ENCODE results near the gene FAM184A.
"Not testable (repeated sequence)": the region's sequence is repeated elsewhere in the genome, so short reads cannot be mapped to it uniquely, and the experiment has no call there.

The FAM184A gene

DNA sequence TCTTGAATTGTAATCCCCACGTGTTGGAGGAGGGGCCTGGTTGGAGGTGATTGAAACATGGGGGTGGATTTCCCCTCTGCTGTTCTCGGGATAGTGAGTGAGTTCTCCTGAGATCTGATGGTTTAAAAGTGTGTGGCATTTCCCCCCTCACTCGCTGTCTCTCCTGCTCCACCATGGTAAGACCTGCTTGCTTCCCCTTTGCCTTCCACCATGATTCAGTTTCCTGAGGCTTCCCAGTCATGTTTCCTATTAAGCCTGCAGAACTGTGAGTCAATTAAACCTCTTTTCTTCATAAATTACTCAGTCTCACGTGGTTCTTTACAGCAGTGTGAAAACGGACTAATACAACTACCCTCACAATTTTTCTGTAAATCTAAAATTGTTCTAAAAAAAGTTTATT lies 26.8 kb upstream of the FAM184A start:
- H3K4me3 ChIP-seq (ENCODE audit: low read depth, low read length) = no peak overlapping the region
- no peaks in the 10 kb centered on the region for H3K27me3 ChIP-seq
- H3K4me1 ChIP-seq = no peaks in the 10 kb centered on the region
- TF ChIP-seq, protein P1, sequence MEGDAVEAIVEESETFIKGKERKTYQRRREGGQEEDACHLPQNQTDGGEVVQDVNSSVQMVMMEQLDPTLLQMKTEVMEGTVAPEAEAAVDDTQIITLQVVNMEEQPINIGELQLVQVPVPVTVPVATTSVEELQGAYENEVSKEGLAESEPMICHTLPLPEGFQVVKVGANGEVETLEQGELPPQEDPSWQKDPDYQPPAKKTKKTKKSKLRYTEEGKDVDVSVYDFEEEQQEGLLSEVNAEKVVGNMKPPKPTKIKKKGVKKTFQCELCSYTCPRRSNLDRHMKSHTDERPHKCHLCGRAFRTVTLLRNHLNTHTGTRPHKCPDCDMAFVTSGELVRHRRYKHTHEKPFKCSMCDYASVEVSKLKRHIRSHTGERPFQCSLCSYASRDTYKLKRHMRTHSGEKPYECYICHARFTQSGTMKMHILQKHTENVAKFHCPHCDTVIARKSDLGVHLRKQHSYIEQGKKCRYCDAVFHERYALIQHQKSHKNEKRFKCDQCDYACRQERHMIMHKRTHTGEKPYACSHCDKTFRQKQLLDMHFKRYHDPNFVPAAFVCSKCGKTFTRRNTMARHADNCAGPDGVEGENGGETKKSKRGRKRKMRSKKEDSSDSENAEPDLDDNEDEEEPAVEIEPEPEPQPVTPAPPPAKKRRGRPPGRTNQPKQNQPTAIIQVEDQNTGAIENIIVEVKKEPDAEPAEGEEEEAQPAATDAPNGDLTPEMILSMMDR (IDR thresholded peaks at IDR 0.05; ENCODE audit: low read depth, low read length) = no peak
- H3K36me3 ChIP-seq = no peaks in the 10 kb centered on the region
- no peaks in the 10 kb centered on the region for H3K9me3 ChIP-seq
- no peak for DNase-seq

DNA sequence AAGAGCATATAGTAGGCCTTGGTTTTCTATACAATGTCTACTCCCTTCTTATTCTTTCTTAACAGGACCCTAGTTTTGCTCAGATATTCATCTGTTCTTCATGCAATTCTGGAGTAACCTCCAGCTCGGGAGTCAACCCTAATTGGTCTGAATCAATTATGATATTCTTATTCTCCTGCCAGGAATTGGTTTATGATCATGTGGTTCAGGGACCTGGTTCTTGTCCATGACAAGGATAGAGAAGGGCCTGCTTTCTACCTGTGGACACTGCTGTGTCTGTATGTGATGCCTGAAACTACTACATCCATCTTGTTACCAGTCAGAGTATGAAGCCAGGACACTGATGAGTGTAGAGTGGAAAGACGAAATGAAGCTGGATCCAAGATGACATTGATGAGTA lies 24.4 kb upstream of the FAM184A start:
- no peaks in the 10 kb centered on the region for H3K9me3 ChIP-seq
- no peaks in the 10 kb centered on the region for H3K27me3 ChIP-seq
- no peak overlapping the region for H3K4me3 ChIP-seq (ENCODE audit: low read depth, low read length)
- no peaks in the 10 kb centered on the region for H3K36me3 ChIP-seq
- no peaks in the 10 kb centered on the region for H3K4me1 ChIP-seq
- DNase-seq = no peak
- TF ChIP-seq, protein P1 (IDR thresholded peaks at IDR 0.05; ENCODE audit: low read depth, low read length) = no peak

DNA sequence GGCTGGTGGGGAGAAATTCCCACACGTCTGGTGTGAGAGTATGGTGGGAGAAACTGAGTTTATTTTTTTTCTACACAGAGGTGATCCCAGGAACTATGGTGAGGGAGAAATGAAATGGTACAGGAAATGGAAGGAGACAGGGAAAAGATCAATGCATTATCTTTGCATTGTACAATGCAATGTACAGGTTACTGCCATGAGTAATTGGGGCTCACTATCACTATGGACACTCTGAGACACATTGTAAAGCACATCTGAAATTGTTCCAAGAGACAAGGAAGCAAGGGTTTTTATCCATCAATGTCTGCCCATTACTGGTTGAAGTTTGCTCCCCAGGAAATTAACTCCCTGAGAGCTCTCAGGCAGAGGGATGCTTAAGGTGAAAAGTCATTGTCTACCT lies 21.7 kb upstream of the FAM184A start:
- TF ChIP-seq, protein P1 (IDR thresholded peaks at IDR 0.05; ENCODE audit: low read depth, low read length) = no peak
- Histone ChIP-seq H3K4me1 (no peaks in the 10 kb centered on the region), H3K9me3 (no peaks in the 10 kb centered on the region), H3K27me3 (no peaks in the 10 kb centered on the region), H3K4me3 (ENCODE audit: low read depth, low read length) (no peak overlapping the region), H3K36me3 (no peaks in the 10 kb centered on the region)
- DNase-seq = no peak

DNA sequence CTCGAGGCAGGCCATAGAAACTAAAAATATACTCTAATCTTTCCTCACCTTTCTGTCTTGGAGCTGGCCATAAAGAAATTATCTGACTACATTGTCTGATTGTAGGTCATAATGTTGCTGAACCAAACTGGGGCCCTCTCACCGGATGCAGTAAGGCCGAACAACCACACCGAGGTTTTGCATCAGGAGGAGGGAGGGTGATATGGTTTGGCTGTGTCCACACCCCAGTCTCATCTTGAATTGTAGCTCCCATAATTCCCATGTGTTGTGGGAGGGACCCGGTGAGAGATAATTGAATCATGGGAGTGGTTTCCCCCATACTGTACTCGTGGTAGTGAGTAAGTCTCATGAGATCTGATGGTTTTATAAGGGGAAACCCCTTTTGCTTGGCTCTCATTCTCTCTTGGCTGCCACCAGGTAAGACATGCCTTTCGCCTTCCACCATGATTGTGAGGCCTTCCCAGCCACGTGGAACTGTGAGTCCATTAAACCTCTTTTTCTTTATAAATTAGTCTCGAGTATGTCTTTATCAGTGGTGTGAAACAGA lies 19.4 kb upstream of the FAM184A start:
- not testable (repeated sequence) for DNase-seq; H3K9me3 ChIP-seq; H3K4me3 ChIP-seq (ENCODE audit: low read depth, low read length); H3K4me1 ChIP-seq; H3K36me3 ChIP-seq; H3K27me3 ChIP-seq

DNA sequence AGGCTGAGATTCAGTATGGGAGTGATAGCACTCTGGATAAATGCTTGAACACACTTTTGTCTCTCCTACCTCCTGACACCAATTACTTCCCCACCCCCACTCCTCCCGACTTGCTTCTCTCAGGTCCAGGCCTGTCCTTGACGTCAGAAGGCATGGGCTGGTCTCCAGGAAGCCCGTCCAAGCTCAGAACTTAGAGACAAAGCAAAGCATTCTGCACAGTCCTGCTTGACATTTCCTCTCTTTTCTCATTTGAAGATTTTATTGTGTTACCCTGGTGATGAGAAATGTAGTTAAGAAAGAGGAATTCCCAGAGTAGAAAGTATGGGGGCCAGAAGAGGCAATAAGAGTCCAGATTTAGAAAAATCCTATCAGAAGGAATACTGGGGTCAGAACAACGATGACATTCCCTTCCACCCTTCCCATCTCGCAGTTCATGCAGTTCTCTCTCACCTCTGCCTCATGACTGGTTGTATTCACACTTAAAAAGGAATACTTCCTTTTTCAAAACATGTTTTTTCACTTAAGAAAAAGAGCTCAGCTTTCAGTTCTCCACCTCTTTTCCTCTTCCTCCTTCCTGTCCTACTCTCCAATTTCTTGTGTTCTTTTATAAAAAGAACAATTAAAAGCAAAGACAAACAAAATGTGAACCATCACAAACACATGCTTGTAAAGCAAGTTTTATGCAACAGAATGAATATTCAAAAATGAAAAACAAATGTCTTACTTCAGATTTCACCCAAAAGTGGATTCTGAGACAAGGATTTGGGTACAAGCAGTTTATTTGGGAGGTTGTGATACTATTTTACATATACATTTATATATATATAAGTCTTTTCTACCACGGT lies 18.5 kb upstream of the FAM184A start:
- TF ChIP-seq, protein P1 (IDR thresholded peaks at IDR 0.05; ENCODE audit: low read depth, low read length) = no peak
- no peaks in the 10 kb centered on the region for H3K9me3 ChIP-seq

DNA sequence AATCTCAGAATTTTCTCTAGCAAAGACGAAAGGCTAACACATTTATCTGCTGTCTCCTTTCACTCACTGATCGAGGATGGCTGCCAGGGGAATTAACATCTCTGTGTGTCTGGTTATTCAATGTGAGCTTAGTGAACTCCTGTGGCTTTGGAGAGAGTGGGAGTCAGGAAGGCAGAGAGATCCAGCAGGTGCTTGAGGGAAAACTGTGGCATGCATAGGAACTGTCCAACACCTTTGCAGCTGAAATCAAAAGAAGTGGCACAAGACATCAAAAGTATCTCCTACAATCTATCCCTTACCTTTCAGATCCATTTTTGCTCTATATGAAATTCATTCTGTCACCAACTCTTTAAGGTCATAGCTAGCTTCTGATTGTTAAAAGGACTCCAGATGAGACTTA lies 11.8 kb upstream of the FAM184A start:
- H3K4me1 ChIP-seq = no peaks in the 10 kb centered on the region
- H3K4me3 ChIP-seq (ENCODE audit: low read depth, low read length) = no peak overlapping the region
- TF ChIP-seq, protein P1 (IDR thresholded peaks at IDR 0.05; ENCODE audit: low read depth, low read length) = no peak
- no peaks in the 10 kb centered on the region for H3K36me3 ChIP-seq
- H3K27me3 ChIP-seq = no peaks in the 10 kb centered on the region; the same call in 1 of the 2 replicates
- DNase-seq = no peak
- H3K9me3 ChIP-seq = no peaks in the 10 kb centered on the region

More for the DNA sequence above, 18.5 kb upstream of the FAM184A start:
- no peak for DNase-seq
- no peaks in the 10 kb centered on the region for H3K4me1 ChIP-seq
- no peaks in the 10 kb centered on the region for H3K36me3 ChIP-seq
- no peaks in the 10 kb centered on the region for H3K27me3 ChIP-seq
- no peak overlapping the region for H3K4me3 ChIP-seq (ENCODE audit: low read depth, low read length)

Data from BE2C (cell line).